Ammon's horn (tissue), 1 donor: ENCODE results near the gene C10orf67.

Experiments used
- DNase-seq: peaks from one replicate; pipeline ENCODE4 v3.0.0-alpha.2; 2016; ENCODE audit warnings: low spot score

Gene C10orf67

DNA sequence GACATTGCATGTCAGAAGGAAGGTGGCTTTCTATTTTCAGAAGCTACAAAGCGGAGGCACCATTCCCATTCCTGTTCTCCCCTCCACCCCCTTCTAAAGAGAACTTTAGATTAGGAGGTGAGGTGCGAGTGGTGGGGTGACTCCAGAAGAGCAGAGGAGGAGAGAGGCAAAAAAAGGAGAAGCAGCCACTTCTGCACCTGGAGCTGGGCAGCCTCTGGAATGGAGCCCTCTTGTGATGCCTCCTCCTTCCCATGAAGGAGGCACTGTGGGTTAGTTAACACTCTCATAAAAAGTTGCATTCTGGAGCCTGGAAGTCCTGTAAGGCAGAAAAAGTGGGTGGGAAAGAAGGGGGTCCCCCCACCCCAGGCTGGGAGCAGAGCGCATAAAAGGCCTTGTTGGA, 147.7 kb downstream of the C10orf67 start:
- no peak for DNase-seq

DNA sequence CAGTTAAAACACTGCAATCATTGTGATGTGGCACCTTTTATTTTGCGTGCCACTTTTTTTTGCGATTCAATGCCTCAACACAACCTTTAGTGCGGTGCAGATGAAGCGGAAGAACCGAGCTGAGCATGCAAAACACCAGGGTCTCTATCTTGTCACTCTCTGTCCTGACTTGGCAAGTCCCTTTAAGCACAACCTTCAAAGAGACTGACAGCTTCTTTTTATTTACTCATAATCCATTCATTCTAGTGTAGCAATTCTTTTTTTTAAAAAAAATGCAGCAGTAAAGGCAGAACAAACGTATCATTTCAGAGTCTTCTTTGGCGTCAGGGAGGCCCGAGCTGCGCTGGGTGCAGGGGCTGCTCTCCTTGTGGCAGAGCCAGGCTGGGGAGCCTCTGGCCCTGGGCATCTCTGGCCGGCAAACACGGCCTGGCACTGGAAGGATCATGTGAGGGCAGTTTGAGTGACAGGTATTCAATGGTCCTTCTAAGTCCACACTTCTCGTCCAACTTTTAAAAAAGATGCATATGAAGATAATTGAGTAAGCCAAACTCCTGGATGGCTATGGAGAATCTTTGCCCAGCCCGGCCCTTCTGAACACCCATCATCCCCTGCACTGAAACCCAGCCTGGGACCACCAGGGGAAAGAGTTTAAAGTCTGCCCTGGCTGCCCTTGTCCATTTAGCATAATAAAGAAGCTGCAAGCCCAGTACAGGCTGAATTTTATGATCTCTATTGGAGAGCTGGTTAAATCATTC, 148.6 kb downstream of the C10orf67 start:
- no peak for DNase-seq

DNA sequence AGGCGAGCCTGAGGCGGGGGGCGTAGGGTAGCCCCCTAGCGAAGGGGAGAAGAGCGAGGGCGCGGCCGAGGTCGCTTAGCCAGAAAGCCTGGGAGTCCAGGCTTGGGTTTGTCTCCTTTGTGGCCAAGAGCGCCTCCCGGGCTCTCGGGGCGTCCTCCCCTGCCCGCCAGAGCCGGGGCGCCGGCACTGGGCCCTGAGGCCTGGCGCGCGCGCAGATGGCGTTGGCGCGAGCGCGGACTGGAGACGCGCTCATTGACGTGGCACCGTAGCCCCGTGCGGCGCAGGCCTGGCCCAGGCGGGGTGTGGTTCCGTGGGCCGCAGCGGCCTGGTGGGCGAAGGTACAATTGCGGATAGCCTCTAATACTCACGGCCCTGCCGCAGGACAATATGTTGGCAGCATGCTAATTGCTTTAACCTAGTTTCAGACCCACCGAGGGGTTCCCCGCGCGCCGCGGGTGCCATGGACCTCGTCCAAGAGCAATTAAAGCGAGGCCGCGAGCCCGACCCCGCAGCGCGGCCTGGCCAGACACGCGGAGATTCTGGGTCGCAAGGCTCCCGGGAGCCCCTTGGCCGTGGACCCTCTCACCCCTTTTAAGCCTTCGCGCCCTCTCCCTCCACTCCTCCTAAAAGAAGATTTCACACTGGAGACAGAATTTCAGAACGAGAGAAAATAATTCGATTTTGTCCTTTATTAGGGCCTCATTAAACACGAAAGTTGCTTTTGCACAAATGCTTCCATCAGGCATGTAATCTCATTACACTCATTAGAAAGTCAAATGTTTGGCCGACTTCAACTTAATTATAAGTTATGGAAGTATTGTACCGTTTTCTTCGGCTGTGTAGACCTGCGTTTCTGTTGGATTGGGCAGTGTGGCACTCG, 149.4 kb downstream of the C10orf67 start:
- DNase-seq = no peak

GRCh38 chr10:23194471-23194965, 150.1 kb downstream of the C10orf67 start:
- DNase-seq = no peak

GRCh38 chr10:23193435-23194074, 151.0 kb downstream of the C10orf67 start:
- no peak for DNase-seq

DNA sequence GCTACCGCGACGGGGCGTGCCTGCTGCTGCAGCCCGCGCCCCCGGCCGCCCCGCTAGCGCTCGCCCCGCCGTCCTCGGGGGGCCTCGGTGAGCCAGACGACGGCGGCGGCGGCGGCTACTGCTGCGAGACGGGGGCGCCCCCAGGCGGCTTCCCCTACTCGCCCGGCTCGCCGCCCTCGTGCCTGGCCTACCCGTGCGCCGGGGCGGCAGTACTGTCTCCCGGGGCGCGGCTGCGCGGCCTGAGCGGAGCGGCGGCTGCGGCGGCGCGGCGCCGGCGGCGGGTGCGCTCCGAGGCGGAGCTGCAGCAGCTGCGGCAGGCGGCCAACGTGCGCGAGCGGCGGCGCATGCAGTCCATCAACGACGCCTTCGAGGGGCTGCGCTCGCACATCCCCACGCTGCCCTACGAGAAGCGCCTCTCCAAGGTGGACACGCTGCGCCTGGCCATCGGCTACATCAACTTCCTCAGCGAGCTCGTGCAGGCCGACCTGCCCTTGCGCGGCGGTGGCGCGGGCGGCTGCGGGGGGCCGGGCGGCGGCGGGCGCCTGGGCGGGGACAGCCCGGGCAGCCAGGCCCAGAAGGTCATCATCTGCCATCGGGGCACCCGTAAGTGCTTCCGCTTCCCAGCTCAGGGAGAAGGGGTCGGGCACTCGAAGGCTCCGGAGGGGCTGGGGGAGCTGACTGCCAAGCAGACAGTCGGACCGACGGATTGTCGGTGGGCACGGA, 151.7 kb downstream of the C10orf67 start:
- no peak for DNase-seq

DNA sequence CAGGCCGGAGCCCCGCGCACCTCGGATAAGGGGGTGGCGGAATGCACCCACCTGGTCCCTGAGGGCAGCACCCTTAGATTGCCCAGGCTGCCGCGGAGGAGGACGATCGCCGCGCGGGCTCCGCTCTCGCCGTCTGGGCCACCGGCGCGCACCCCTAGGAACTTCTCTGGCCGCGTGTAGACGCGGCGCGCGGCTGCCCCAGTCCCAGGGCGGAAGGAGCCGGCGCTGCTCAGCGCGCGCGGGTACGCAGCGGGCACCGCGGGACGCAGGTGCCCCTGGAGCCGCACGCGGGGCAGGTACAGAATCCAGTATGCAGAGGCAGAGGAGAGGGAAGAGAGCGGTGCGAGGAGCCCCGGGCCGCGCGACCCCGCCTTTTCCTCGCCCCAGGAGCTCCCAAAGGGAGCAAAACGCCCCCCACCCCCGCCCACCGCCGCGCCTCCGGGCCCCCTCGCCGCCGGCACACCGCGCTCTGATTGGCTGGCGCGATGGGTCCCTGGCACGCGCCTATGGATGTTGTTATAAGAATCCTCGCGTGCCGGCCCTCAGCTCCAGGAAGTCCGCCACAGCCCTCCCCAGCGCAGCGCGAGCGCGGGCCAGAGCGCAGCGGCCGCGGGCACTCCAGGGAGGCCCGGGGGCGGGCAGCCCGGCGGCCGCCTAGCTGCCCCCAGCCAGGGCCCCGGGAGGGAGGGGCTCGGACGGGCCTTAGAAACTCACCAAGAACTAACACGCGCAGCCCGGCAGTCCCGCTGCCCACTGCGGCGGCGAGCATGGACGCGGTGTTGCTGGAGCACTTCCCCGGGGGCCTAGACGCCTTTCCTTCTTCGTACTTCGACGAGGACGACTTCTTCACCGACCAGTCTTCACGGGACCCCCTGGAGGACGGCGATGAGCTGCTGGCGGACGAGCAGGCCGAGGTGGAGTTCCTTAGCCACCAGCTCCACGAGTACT, 152.6 kb downstream of the C10orf67 start, which contains the start of gene PTF1A:
Gene PTF1A, plus strand, starts transcription at position 549 of the 948 bp plus-strand sequence. Its CDS starts 219 bp downstream, at position 768.
- DNase-seq = no peak

GRCh38 chr10:23190872-23191763, 153.5 kb downstream of the C10orf67 start:
- DNase-seq = no peak

- DNase-seq = no peak
These were observed 155.6 kb downstream of the C10orf67 start for GRCh38 chr10:23189024-23189423.

DNA sequence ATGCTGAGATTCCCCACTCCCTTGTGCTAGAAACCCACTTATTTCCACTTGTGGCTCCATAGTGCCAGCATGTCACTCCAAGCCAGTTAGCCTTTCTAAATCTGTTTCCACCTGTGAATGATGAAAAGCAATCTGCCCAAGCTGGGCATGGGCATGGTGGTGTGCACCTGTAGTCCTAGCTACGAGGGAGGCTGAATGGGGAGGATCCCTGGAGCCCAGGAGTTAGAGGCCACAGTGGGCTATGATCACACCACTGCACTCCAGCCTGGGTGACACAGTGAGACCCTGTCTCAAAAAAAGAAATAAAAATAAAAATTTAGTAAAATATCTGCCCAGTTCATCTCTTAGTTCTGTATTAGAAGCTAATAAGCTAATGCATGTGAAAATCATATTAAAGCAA, 157.4 kb downstream of the C10orf67 start:
- DNase-seq = no peak

DNA sequence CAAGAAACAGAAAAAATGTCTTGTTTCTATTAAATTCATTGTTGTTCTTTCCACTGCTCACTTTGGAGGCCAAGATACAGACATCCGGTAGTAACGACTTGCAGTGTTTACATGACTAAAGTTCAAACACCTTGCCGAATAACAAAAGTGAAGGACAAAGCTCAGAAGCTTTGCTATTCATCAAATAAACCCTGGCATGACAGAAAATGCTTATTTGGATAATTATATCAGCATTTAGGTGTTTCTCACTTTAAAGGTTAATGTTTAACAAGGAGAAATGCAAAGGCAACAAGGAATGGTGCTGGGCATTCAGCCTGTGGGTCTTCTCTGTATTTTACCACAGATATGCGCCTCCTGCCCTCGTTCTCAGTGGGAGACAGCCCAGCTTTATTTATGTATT, 157.9 kb downstream of the C10orf67 start:
- DNase-seq = no peak

DNA sequence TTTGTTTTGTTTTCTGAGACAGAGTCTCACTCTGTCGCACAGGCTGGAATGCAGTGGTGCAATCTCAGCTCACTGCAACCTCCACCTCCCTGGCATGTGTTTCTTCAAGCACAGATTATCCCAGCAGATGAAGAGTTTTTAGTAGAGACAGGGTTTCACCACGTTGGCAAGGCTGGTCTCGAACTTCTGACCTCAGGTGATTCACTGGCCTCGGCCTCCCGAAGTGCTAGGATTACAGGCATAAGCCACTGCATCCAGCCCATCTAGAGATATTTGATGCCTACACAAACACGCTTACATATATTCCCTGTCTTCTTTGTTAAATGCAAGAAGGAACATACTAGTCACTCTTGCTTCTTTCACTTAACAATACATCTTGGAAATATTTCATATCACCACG, 158.4 kb downstream of the C10orf67 start:
- no peak for DNase-seq

- no peak for DNase-seq
These were observed 169.6 kb downstream of the C10orf67 start for GRCh38 chr10:23174977-23175512.

- no peak for DNase-seq
These were observed 170.3 kb downstream of the C10orf67 start for GRCh38 chr10:23174074-23174976.

GRCh38 chr10:23173214-23174073, 171.2 kb downstream of the C10orf67 start:
- peak; percentile 48 for DNase-seq

DNA sequence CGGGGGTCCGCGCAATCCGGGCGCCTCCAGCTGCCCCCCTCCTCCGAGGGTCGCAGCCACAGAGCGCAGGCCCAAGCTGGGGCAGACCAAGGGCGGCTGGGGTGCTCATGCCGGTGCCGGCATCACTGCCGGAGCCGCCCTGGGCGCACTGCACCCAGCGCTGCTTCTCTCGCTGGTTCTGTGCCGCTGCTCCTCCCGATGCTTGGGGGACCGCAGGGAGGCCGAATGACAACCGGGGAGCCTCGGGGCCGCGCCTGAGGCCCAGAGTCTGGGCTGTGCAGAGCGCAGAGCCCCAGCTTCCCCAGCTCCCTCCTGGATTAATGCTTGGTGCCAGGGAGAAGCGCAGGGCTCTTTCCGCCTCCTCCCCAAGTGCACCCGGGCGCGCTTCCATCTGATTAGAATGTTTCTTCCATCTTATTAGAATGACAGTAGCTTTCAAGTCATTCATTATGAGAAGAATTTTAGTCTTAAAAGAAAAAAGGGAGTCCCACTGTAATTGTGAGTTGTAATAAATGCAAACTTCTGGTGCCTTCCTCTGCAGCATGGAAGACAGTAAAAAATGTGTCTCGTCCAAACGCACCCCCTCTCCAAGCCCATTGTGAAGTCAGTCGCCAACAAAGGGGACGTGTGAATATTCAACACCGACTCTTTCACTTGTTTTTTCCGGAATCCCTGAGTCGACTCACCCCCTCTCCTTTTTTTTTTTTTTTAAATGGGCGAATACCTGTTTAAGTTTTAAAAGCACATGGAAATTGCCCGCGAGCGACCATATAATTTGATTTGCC, 172.0 kb downstream of the C10orf67 start:
- DNase-seq = no peak
